ENCODE measurements around the gene GPNMB. TPM values are rescaled to one million over a fixed set of nuclear protein-coding genes. Genes with fewer than 3 reads are reported as not detected.
"Not testable (repeated sequence)": the region's sequence is repeated elsewhere in the genome, so short reads cannot be mapped to it uniquely, and the experiment has no call there.

Gene GPNMB
- 0.24 TPM for polyA plus RNA-seq (2013, experiment 1 of 2)
- polyA plus RNA-seq (2013, experiment 2 of 2) = 0.17 TPM

GRCh38 chr7:23246555-23246954 is at the start of gene GPNMB:
GPNMB (plus strand) TSS chr7:23246775; CDS start chr7:23246858, 83 bp downstream.
- WGBS, 2 donors (ENCODE audit: extremely low coverage in 2 of 2, insufficient read length in 2 of 2, insufficient replicate concordance in 1 of 2) = no CpG with 5 or more reads among the region's 7 CpGs
- H2BK120ac ChIP-seq (ENCODE audit: low read depth, low read length) = no peak within 1 kb of the TSS
- H3K36me3 ChIP-seq (replicated peaks in 1 of 2; ENCODE audit: control insufficient read depth in 2 of 2, insufficient read depth in 2 of 2, low read length in 2 of 2) = no peaks in the 10 kb centered on the region
- H3K9me3 ChIP-seq (replicated peaks in 1 of 2; ENCODE audit: control insufficient read depth in 2 of 2, insufficient read depth in 1 of 2, low read depth in 1 of 2, low read length in 2 of 2) = no peaks in the 10 kb centered on the region
- H2BK5ac ChIP-seq (ENCODE audit: low read length) = peak within 1 kb of the TSS; percentile 21
- H3K4me1 ChIP-seq (ENCODE audit: control insufficient read depth in 2 of 2, insufficient read depth in 1 of 2, low read depth in 1 of 2, low read length in 2 of 2) = peaks cover 0 to 8% of the 10 kb centered on the region in 2 donors
- no peak within 1 kb of the TSS for H3K4me3 ChIP-seq (ENCODE audit: low read length in 2 of 2)
- peak within 1 kb of the TSS; percentile 65 for H2AFZ ChIP-seq (ENCODE audit: low read length)
- peak within 1 kb of the TSS; percentile 74 for H3K9ac ChIP-seq (ENCODE audit: low read depth, low read length, poor library complexity)
- no peak within 1 kb of the TSS for H4K8ac ChIP-seq (ENCODE audit: low read depth, low read length)
- H2BK12ac ChIP-seq (ENCODE audit: low read length) = no peak within 1 kb of the TSS
- H2AK5ac ChIP-seq (ENCODE audit: low read depth, low read length) = no peak within 1 kb of the TSS
- no peak within 1 kb of the TSS for H3K23ac ChIP-seq (ENCODE audit: low read depth, low read length, poor library complexity)
- H3K27ac ChIP-seq (replicated peaks; ENCODE audit: low read length) = no peak within 1 kb of the TSS
- H4K91ac ChIP-seq (ENCODE audit: low read depth, low read length, poor library complexity) = no peak within 1 kb of the TSS
- H3K14ac ChIP-seq (ENCODE audit: low read length) = peak within 1 kb of the TSS; percentile 63
- peak within 1 kb of the TSS; percentile 67 for H3K18ac ChIP-seq (ENCODE audit: low read length)
- DNase-seq (ENCODE audit: low spot score) = no peak
- H3K27me3 ChIP-seq (ENCODE audit: control insufficient read depth in 3 of 3, insufficient read depth in 3 of 3, low read depth in 1 of 3, low read length in 3 of 3) = peaks cover 0 to 25% (median 8%) of the 10 kb centered on the region in 3 experiments
- H3K4ac ChIP-seq (ENCODE audit: low read length) = no peak within 1 kb of the TSS
- H3K79me1 ChIP-seq (ENCODE audit: low read depth, low read length) = no peaks in the 10 kb centered on the region
- H3K4me2 ChIP-seq (ENCODE audit: insufficient read depth, low read length, poor library complexity, severe bottlenecking) = peak within 1 kb of the TSS; percentile 31
- peak within 1 kb of the TSS; percentile 65 for H2BK15ac ChIP-seq (ENCODE audit: low read length)

- H3K9me3 ChIP-seq (replicated peaks in 1 of 2; ENCODE audit: control insufficient read depth in 2 of 2, insufficient read depth in 1 of 2, low read depth in 1 of 2, low read length in 2 of 2); DNase-seq (ENCODE audit: low spot score); H3K79me1 ChIP-seq (ENCODE audit: low read depth, low read length); H3K4me2 ChIP-seq (ENCODE audit: insufficient read depth, low read length, poor library complexity, severe bottlenecking); H2BK15ac ChIP-seq (ENCODE audit: low read length); H3K9ac ChIP-seq (ENCODE audit: low read depth, low read length, poor library complexity); H3K4ac ChIP-seq (ENCODE audit: low read length); H2AFZ ChIP-seq (ENCODE audit: low read length); H3K18ac ChIP-seq (ENCODE audit: low read length); H4K91ac ChIP-seq (ENCODE audit: low read depth, low read length, poor library complexity); H2AK5ac ChIP-seq (ENCODE audit: low read depth, low read length); H3K27ac ChIP-seq (replicated peaks; ENCODE audit: low read length); H2BK12ac ChIP-seq (ENCODE audit: low read length); H3K27me3 ChIP-seq (ENCODE audit: control insufficient read depth in 3 of 3, insufficient read depth in 3 of 3, low read depth in 1 of 3, low read length in 3 of 3); H3K23ac ChIP-seq (ENCODE audit: low read depth, low read length, poor library complexity); H2BK5ac ChIP-seq (ENCODE audit: low read length); H3K4me1 ChIP-seq (ENCODE audit: control insufficient read depth in 2 of 2, insufficient read depth in 1 of 2, low read depth in 1 of 2, low read length in 2 of 2); H4K8ac ChIP-seq (ENCODE audit: low read depth, low read length); H3K14ac ChIP-seq (ENCODE audit: low read length); H3K4me3 ChIP-seq (ENCODE audit: low read length in 2 of 2); H2BK120ac ChIP-seq (ENCODE audit: low read depth, low read length): not testable (repeated sequence)
- peaks cover 15 to 85% of the 10 kb centered on the region in 2 donors for H3K36me3 ChIP-seq (replicated peaks in 1 of 2; ENCODE audit: control insufficient read depth in 2 of 2, insufficient read depth in 2 of 2, low read length in 2 of 2)
- WGBS, 2 donors (ENCODE audit: extremely low coverage in 2 of 2, insufficient read length in 2 of 2, insufficient replicate concordance in 1 of 2) = no CpG with 5 or more reads among the region's 5 CpGs
Observed at GRCh38 chr7:23197745-23198144, 48.8 kb upstream of the GPNMB start.

GRCh38 chr7:23200331-23200730 is 46.2 kb upstream of the GPNMB start:
- Histone ChIP-seq H2BK5ac (ENCODE audit: low read length) (no peak overlapping the region), H3K36me3 (replicated peaks in 1 of 2; ENCODE audit: control insufficient read depth in 2 of 2, insufficient read depth in 2 of 2, low read length in 2 of 2) (peaks cover 15 to 85% of the 10 kb centered on the region in 2 donors), H4K8ac (ENCODE audit: low read depth, low read length) (no peak overlapping the region), H3K23ac (ENCODE audit: low read depth, low read length, poor library complexity) (no peak overlapping the region), H2AFZ (ENCODE audit: low read length) (no peak overlapping the region), H2AK5ac (ENCODE audit: low read depth, low read length) (no peak overlapping the region), H3K4ac (ENCODE audit: low read length) (no peak overlapping the region), H3K4me1 (ENCODE audit: control insufficient read depth in 2 of 2, insufficient read depth in 1 of 2, low read depth in 1 of 2, low read length in 2 of 2) (peaks cover 0 to 7% of the 10 kb centered on the region in 2 donors), H3K9me3 (replicated peaks in 1 of 2; ENCODE audit: control insufficient read depth in 2 of 2, insufficient read depth in 1 of 2, low read depth in 1 of 2, low read length in 2 of 2) (no peaks in the 10 kb centered on the region), H3K4me2 (ENCODE audit: insufficient read depth, low read length, poor library complexity, severe bottlenecking) (no peak overlapping the region), H3K14ac (ENCODE audit: low read length) (no peak overlapping the region), H3K9ac (ENCODE audit: low read depth, low read length, poor library complexity) (no peak overlapping the region), H3K4me3 (ENCODE audit: low read length in 2 of 2) (no peak overlapping the region), H4K91ac (ENCODE audit: low read depth, low read length, poor library complexity) (no peak overlapping the region), H2BK15ac (ENCODE audit: low read length) (no peak overlapping the region), H3K79me1 (ENCODE audit: low read depth, low read length) (no peaks in the 10 kb centered on the region), H3K27ac (replicated peaks; ENCODE audit: low read length) (no peak overlapping the region), H3K18ac (ENCODE audit: low read length) (no peak overlapping the region), H3K27me3 (ENCODE audit: control insufficient read depth in 3 of 3, insufficient read depth in 3 of 3, low read depth in 1 of 3, low read length in 3 of 3) (no peaks in the 10 kb centered on the region), H2BK12ac (ENCODE audit: low read length) (no peak overlapping the region), H2BK120ac (ENCODE audit: low read depth, low read length) (no peak overlapping the region)
- WGBS, 2 donors (ENCODE audit: extremely low coverage in 2 of 2, insufficient read length in 2 of 2, insufficient replicate concordance in 1 of 2) = no CpG with 5 or more reads among the region's 2 CpGs
- no peak for DNase-seq (ENCODE audit: low spot score)

- no peaks in the 10 kb centered on the region for H3K79me1 ChIP-seq (ENCODE audit: low read depth, low read length)
- H3K27me3 ChIP-seq (ENCODE audit: control insufficient read depth in 3 of 3, insufficient read depth in 3 of 3, low read depth in 1 of 3, low read length in 3 of 3) = no peaks in the 10 kb centered on the region
- no peak overlapping the region for H3K4me3 ChIP-seq (ENCODE audit: low read length in 2 of 2)
- no peaks in the 10 kb centered on the region for H3K9me3 ChIP-seq (replicated peaks in 1 of 2; ENCODE audit: control insufficient read depth in 2 of 2, insufficient read depth in 1 of 2, low read depth in 1 of 2, low read length in 2 of 2)
- DNase-seq (ENCODE audit: low spot score) = no peak
- H3K9ac ChIP-seq (ENCODE audit: low read depth, low read length, poor library complexity) = no peak overlapping the region
- no peak overlapping the region for H2BK12ac ChIP-seq (ENCODE audit: low read length)
- no peak overlapping the region for H3K4me2 ChIP-seq (ENCODE audit: insufficient read depth, low read length, poor library complexity, severe bottlenecking)
- H2BK5ac ChIP-seq (ENCODE audit: low read length) = no peak overlapping the region
- H3K36me3 ChIP-seq (replicated peaks in 1 of 2; ENCODE audit: control insufficient read depth in 2 of 2, insufficient read depth in 2 of 2, low read length in 2 of 2) = peaks cover 10 to 53% of the 10 kb centered on the region in 2 donors
- no peak overlapping the region for H2AFZ ChIP-seq (ENCODE audit: low read length)
- H3K4me1 ChIP-seq (ENCODE audit: control insufficient read depth in 2 of 2, insufficient read depth in 1 of 2, low read depth in 1 of 2, low read length in 2 of 2) = no peaks in the 10 kb centered on the region
- H3K23ac ChIP-seq (ENCODE audit: low read depth, low read length, poor library complexity) = no peak overlapping the region
- no peak overlapping the region for H3K18ac ChIP-seq (ENCODE audit: low read length)
- no peak overlapping the region for H2AK5ac ChIP-seq (ENCODE audit: low read depth, low read length)
- no peak overlapping the region for H2BK120ac ChIP-seq (ENCODE audit: low read depth, low read length)
- WGBS, 2 donors (ENCODE audit: extremely low coverage in 2 of 2, insufficient read length in 2 of 2, insufficient replicate concordance in 1 of 2) = no CpG with 5 or more reads among the region's 1 CpG
- no peak overlapping the region for H3K27ac ChIP-seq (replicated peaks; ENCODE audit: low read length)
- no peak overlapping the region for H2BK15ac ChIP-seq (ENCODE audit: low read length)
- no peak overlapping the region for H4K91ac ChIP-seq (ENCODE audit: low read depth, low read length, poor library complexity)
- no peak overlapping the region for H4K8ac ChIP-seq (ENCODE audit: low read depth, low read length)
- H3K14ac ChIP-seq (ENCODE audit: low read length) = no peak overlapping the region
- no peak overlapping the region for H3K4ac ChIP-seq (ENCODE audit: low read length)
Observed at GRCh38 chr7:23204241-23204640, 42.3 kb upstream of the GPNMB start.
